Panc1 (cell line): ENCODE measurements around the gene NAPSA. TPM values are rescaled to one million over a fixed set of nuclear protein-coding genes. Genes with fewer than 3 reads are reported as not detected.

Experiments used
- ATAC-seq: fragments of 200-7000 bp; cut with Tn5 transposase; 2 replicates; pipeline ENCODE4 v1.9.1; 2020; ENCODE audit warnings: mild to moderate bottlenecking, moderate library complexity
- BruUV-seq: library from RNA; stranded (reverse); fragments of 400-500 nt; replicated peaks from 2 replicates; lab custom pipeline; 2021; lab: Mats Ljungman, UMichigan
- CTCF ChIA-PET: fragments of 300-600 bp; sonication (Branson Sonifier 250); formaldehyde crosslinking; loops from one replicate; lab custom pipeline; 2022; ENCODE audit warnings: antibody characterized with exemption; lab: Charles Lee
- POLR2A ChIA-PET: fragments of 300-600 bp; sonication (Branson Sonifier 250); formaldehyde crosslinking; loops from one replicate; lab custom pipeline; 2022; ENCODE audit warnings: antibody characterized with exemption; lab: Charles Lee
- DNase-seq: peaks from one replicate; pipeline ENCODE4 v3.0.0-alpha.2; 2010; ENCODE audit warnings: low read depth, low spot score
- H3K27ac ChIP-seq: 2 replicates; pipeline ENCODE4 v1.5.1; 2011; ENCODE audit warnings: mild to moderate bottlenecking, low read length, inconsistent platforms
- H3K27me3 ChIP-seq: fragments of 200-500 bp; sonication (Bioruptor generic); 2 replicates; pipeline ENCODE4 v1.6.0; 2014; ENCODE audit warnings: low read length, inconsistent platforms; ENCODE audit not compliant: control insufficient read depth, insufficient read depth
- H3K36me3 ChIP-seq: fragments of 200-500 bp; sonication (Bioruptor generic); 2 replicates; pipeline ENCODE4 v1.5.1; 2014; ENCODE audit warnings: inconsistent platforms, mild to moderate bottlenecking, low read length, moderate library complexity; ENCODE audit not compliant: control insufficient read depth, insufficient read depth
- H3K4me1 ChIP-seq: 2 replicates; pipeline ENCODE4 v1.5.1; 2011; ENCODE audit warnings: inconsistent platforms, mild to moderate bottlenecking, low read length, moderate library complexity; ENCODE audit not compliant: control insufficient read depth, insufficient read depth
- H3K4me3 ChIP-seq, 2 experiments: 2 replicates each; pipeline ENCODE4 v1.5.1; 2011 to 2012; ENCODE audit warnings: low read depth in 2 of 2, low read length in 2 of 2, mild to moderate bottlenecking in 2 of 2, inconsistent platforms in 1 of 2, moderate library complexity in 1 of 2
- H3K9me3 ChIP-seq: fragments of 200-500 bp; sonication (Bioruptor generic); 2 replicates; pipeline ENCODE4 v1.5.1; 2014; ENCODE audit warnings: low read depth, mild to moderate bottlenecking, inconsistent platforms, low read length, moderate library complexity; ENCODE audit not compliant: control insufficient read depth, insufficient read depth
- POLR2AphosphoS5 ChIP-seq: IDR thresholded peaks from 2 replicates; pipeline ENCODE4 v1.6.1; 2012; ENCODE audit warnings: mild to moderate bottlenecking, low read depth, low read length, moderate library complexity
- SIN3A ChIP-seq: IDR thresholded peaks from 2 replicates; pipeline ENCODE4 v1.6.1; 2012; ENCODE audit warnings: low read depth, mild to moderate bottlenecking, low read length, moderate library complexity, borderline replicate concordance; ENCODE audit not compliant: insufficient read depth
- TCF7L2 ChIP-seq: IDR thresholded peaks from 2 replicates; pipeline ENCODE4 v1.6.1; 2011; ENCODE audit warnings: mild to moderate bottlenecking, low read depth, low read length, inconsistent platforms
- in situ Hi-C: cut with HindIII; loops from 2 replicates; pipeline ENCODE4 v1.10.0; 2016; ENCODE audit warnings: low sequenced_read_pairs, low pct_unique_long_range_greater_than_20kb
- intact Hi-C: fragments of 100-400 bp; cut with micrococcal nuclease; formaldehyde crosslinking; loops from one replicate; pipeline ENCODE4 v1.10.0; 2022; ENCODE audit not compliant: unreplicated experiment
- total RNA-seq: library from RNA; stranded (reverse); gene quantifications from one replicate; pipeline ENCODE4 v1.2.1, GENCODE V29; 2021; ENCODE audit not compliant: unreplicated experiment
- TF ChIP-seq, protein P1 (sequence below): fragments of 450-650 bp; IDR thresholded peaks from 2 replicates; pipeline ENCODE4 v1.5.1; 2017; ENCODE audit warnings: mild to moderate bottlenecking
- TF ChIP-seq, protein P2 (sequence below), 2 experiments: IDR thresholded peaks; 2 replicates each; pipeline ENCODE4 v1.6.1; 2011 to 2012; ENCODE audit warnings: low read depth in 2 of 2, control low read depth in 1 of 2, low read length in 1 of 2, mild to moderate bottlenecking in 1 of 2, moderate library complexity in 1 of 2; ENCODE audit not compliant: insufficient read depth in 1 of 2

Gene NAPSA
- total RNA-seq, 1 experiment from 2014 or later: 2.5 TPM

- TF ChIP-seq POLR2AphosphoS5 (no peak), TCF7L2 (no peak), SIN3A (no peak)
- TF ChIP-seq, protein P1, sequence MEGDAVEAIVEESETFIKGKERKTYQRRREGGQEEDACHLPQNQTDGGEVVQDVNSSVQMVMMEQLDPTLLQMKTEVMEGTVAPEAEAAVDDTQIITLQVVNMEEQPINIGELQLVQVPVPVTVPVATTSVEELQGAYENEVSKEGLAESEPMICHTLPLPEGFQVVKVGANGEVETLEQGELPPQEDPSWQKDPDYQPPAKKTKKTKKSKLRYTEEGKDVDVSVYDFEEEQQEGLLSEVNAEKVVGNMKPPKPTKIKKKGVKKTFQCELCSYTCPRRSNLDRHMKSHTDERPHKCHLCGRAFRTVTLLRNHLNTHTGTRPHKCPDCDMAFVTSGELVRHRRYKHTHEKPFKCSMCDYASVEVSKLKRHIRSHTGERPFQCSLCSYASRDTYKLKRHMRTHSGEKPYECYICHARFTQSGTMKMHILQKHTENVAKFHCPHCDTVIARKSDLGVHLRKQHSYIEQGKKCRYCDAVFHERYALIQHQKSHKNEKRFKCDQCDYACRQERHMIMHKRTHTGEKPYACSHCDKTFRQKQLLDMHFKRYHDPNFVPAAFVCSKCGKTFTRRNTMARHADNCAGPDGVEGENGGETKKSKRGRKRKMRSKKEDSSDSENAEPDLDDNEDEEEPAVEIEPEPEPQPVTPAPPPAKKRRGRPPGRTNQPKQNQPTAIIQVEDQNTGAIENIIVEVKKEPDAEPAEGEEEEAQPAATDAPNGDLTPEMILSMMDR: no peak
- TF ChIP-seq, protein P2, sequence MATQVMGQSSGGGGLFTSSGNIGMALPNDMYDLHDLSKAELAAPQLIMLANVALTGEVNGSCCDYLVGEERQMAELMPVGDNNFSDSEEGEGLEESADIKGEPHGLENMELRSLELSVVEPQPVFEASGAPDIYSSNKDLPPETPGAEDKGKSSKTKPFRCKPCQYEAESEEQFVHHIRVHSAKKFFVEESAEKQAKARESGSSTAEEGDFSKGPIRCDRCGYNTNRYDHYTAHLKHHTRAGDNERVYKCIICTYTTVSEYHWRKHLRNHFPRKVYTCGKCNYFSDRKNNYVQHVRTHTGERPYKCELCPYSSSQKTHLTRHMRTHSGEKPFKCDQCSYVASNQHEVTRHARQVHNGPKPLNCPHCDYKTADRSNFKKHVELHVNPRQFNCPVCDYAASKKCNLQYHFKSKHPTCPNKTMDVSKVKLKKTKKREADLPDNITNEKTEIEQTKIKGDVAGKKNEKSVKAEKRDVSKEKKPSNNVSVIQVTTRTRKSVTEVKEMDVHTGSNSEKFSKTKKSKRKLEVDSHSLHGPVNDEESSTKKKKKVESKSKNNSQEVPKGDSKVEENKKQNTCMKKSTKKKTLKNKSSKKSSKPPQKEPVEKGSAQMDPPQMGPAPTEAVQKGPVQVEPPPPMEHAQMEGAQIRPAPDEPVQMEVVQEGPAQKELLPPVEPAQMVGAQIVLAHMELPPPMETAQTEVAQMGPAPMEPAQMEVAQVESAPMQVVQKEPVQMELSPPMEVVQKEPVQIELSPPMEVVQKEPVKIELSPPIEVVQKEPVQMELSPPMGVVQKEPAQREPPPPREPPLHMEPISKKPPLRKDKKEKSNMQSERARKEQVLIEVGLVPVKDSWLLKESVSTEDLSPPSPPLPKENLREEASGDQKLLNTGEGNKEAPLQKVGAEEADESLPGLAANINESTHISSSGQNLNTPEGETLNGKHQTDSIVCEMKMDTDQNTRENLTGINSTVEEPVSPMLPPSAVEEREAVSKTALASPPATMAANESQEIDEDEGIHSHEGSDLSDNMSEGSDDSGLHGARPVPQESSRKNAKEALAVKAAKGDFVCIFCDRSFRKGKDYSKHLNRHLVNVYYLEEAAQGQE (IDR thresholded peaks at IDR 0.05; ENCODE audit: insufficient read depth in 1 of 2, low read depth in 2 of 2, low read length in 1 of 2): no peak
- intact Hi-C loops: no loop called here
- H3K27ac ChIP-seq: no peak overlapping the region
- no peaks in the 10 kb centered on the region for H3K9me3 ChIP-seq
- CTCF ChIA-PET: no interaction called here
- no peaks in the 10 kb centered on the region; the same call in 1 of the 2 replicates for H3K4me1 ChIP-seq
- no TSS peak for BruUV-seq
- ATAC-seq (no peak), DNase-seq (no peak)
- H3K36me3 ChIP-seq: no peaks in the 10 kb centered on the region
- in situ Hi-C loops: no loop called here
- POLR2A ChIA-PET: no interaction called here
- H3K27me3 ChIP-seq: no peaks in the 10 kb centered on the region
- H3K4me3 ChIP-seq: no peak overlapping the region
Measured at GRCh38 chr19:50321831-50322230, 43.6 kb downstream of the NAPSA start.

GRCh38 chr19:50320596-50320995 lies 44.8 kb downstream of the NAPSA start:
- Histone ChIP-seq H3K4me1 (no peaks in the 10 kb centered on the region), H3K36me3 (no peaks in the 10 kb centered on the region), H3K27me3 (no peaks in the 10 kb centered on the region), H3K4me3 (no peak overlapping the region), H3K27ac (no peak overlapping the region), H3K9me3 (no peaks in the 10 kb centered on the region)
- ChIA-PET CTCF (no interaction called here), POLR2A (no interaction called here)
- TF ChIP-seq POLR2AphosphoS5 (no peak), SIN3A (no peak), TCF7L2 (no peak)
- TF ChIP-seq, protein P2 (IDR thresholded peaks at IDR 0.05; ENCODE audit: insufficient read depth in 1 of 2, low read depth in 2 of 2, low read length in 1 of 2): no peak
- TF ChIP-seq, protein P1: no peak
- intact Hi-C loops (no loop called here), in situ Hi-C loops (no loop called here)
- DNase-seq (no peak), ATAC-seq (no peak)
- BruUV-seq: no TSS peak
